ENCODE results near the gene CABLES2.

- TF ChIP-seq EZH2 (IDR thresholded peaks at IDR 0.05; ENCODE audit: borderline replicate concordance, low read depth, low read length, severe bottlenecking) (no peak), CTCF (IDR thresholded peaks at IDR 0.05; ENCODE audit: extremely low read depth in 1 of 2, insufficient read depth in 1 of 2, low read depth in 1 of 2, low read length in 2 of 2) (no peak), FOS (IDR thresholded peaks at IDR 0.05; ENCODE audit: borderline replicate concordance, insufficient read depth, low read length) (no peak), POLR2A (IDR thresholded peaks at IDR 0.05; ENCODE audit: low read depth, low read length) (no peak), MAX (IDR thresholded peaks at IDR 0.05; ENCODE audit: insufficient read depth, insufficient read length) (no peak), POLR2AphosphoS5 (IDR thresholded peaks at IDR 0.05; ENCODE audit: insufficient read depth, low read depth, low read length) (no peak), GATA2 (IDR thresholded peaks at IDR 0.05; ENCODE audit: insufficient read depth, insufficient read length, low read depth, low read length) (no peak), JUN (IDR thresholded peaks at IDR 0.05; ENCODE audit: borderline replicate concordance, insufficient read depth, insufficient read length, low read depth) (no peak), MYC (IDR thresholded peaks at IDR 0.05; ENCODE audit: low read depth, low read length) (no peak)
Observed at GRCh38 chr20:62404112-62404665, 2.9 kb downstream of the CABLES2 start.
